Mucosa of stomach (tissue), 1 donor: ENCODE results near the gene AGK.

Source experiments
- H3K27me3 ChIP-seq: one replicate; pipeline ENCODE4 v1.7.0; 2013; ENCODE audit warnings: mild to moderate bottlenecking, low read length; ENCODE audit not compliant: control insufficient read depth, insufficient read depth
- H3K36me3 ChIP-seq: one replicate; pipeline ENCODE4 v1.7.0; 2013; ENCODE audit warnings: low read length; ENCODE audit not compliant: control insufficient read depth, insufficient read depth
- H3K4me1 ChIP-seq: one replicate; pipeline ENCODE4 v1.7.0; 2013; ENCODE audit warnings: mild to moderate bottlenecking, low read length; ENCODE audit not compliant: control insufficient read depth, insufficient read depth
- H3K4me3 ChIP-seq: one replicate; pipeline ENCODE4 v1.7.0; 2013; ENCODE audit warnings: low read length
- H3K9ac ChIP-seq: one replicate; pipeline ENCODE4 v1.7.0; 2013; ENCODE audit warnings: mild to moderate bottlenecking, low read length, moderate library complexity
- H3K9me3 ChIP-seq: one replicate; pipeline ENCODE4 v1.7.0; 2013; ENCODE audit warnings: mild to moderate bottlenecking, low read length, moderate library complexity; ENCODE audit not compliant: control insufficient read depth
- donor health status: Pancreatic carcinoma.

The AGK gene

GRCh38 chr7:141598408-141598807 is 47.2 kb downstream of the AGK start:
- H3K4me1 ChIP-seq, result no peaks in the 10 kb centered on the region
- H3K27me3 ChIP-seq, result no peaks in the 10 kb centered on the region
- H3K9ac ChIP-seq, result no peak overlapping the region
- H3K36me3 ChIP-seq, result no peaks in the 10 kb centered on the region
- H3K9me3 ChIP-seq, result no peaks in the 10 kb centered on the region
- no peak overlapping the region for H3K4me3 ChIP-seq

GRCh38 chr7:141600168-141601006 is 49.2 kb downstream of the AGK start:
- no peak overlapping the region for H3K4me3 ChIP-seq
- no peaks in the 10 kb centered on the region for H3K36me3 ChIP-seq
- no peaks in the 10 kb centered on the region for H3K9me3 ChIP-seq
- H3K27me3 ChIP-seq, result no peaks in the 10 kb centered on the region
- H3K4me1 ChIP-seq, result no peaks in the 10 kb centered on the region
- H3K9ac ChIP-seq, result no peak overlapping the region

- Histone ChIP-seq H3K9ac (no peak overlapping the region), H3K27me3 (no peaks in the 10 kb centered on the region), H3K9me3 (no peaks in the 10 kb centered on the region), H3K4me3 (no peak overlapping the region), H3K4me1 (no peaks in the 10 kb centered on the region), H3K36me3 (no peaks in the 10 kb centered on the region)
Measured at GRCh38 chr7:141609576-141609975, 58.4 kb downstream of the AGK start.

GRCh38 chr7:141610671-141611070 is 59.5 kb downstream of the AGK start:
- H3K36me3 ChIP-seq, result no peaks in the 10 kb centered on the region
- no peak overlapping the region for H3K4me3 ChIP-seq
- no peaks in the 10 kb centered on the region for H3K4me1 ChIP-seq
- H3K9me3 ChIP-seq, result no peaks in the 10 kb centered on the region
- no peak overlapping the region for H3K9ac ChIP-seq
- no peaks in the 10 kb centered on the region for H3K27me3 ChIP-seq

- no peaks in the 10 kb centered on the region for H3K36me3 ChIP-seq
- no peak overlapping the region for H3K4me3 ChIP-seq
Measured at GRCh38 chr7:141612861-141613260, 61.7 kb downstream of the AGK start.

GRCh38 chr7:141617280-141617679 is 66.1 kb downstream of the AGK start:
- Histone ChIP-seq H3K36me3 (no peaks in the 10 kb centered on the region), H3K9ac (no peak overlapping the region), H3K4me1 (no peaks in the 10 kb centered on the region), H3K4me3 (no peak overlapping the region), H3K27me3 (no peaks in the 10 kb centered on the region), H3K9me3 (no peaks in the 10 kb centered on the region)

More at GRCh38 chr7:141612861-141613260, 61.7 kb downstream of the AGK start:
- Histone ChIP-seq H3K9me3 (no peaks in the 10 kb centered on the region), H3K27me3 (no peaks in the 10 kb centered on the region), H3K4me1 (no peaks in the 10 kb centered on the region), H3K9ac (no peak overlapping the region)

GRCh38 chr7:141619745-141620144 is 68.5 kb downstream of the AGK start:
- Histone ChIP-seq H3K27me3 (no peaks in the 10 kb centered on the region), H3K4me3 (no peak overlapping the region), H3K4me1 (no peaks in the 10 kb centered on the region), H3K9me3 (no peaks in the 10 kb centered on the region), H3K9ac (no peak overlapping the region), H3K36me3 (no peaks in the 10 kb centered on the region)

GRCh38 chr7:141624763-141625162 is 73.6 kb downstream of the AGK start:
- H3K9ac ChIP-seq, result no peak overlapping the region
- H3K4me3 ChIP-seq, result no peak overlapping the region
- no peaks in the 10 kb centered on the region for H3K4me1 ChIP-seq
- no peaks in the 10 kb centered on the region for H3K27me3 ChIP-seq
- H3K36me3 ChIP-seq, result no peaks in the 10 kb centered on the region
- H3K9me3 ChIP-seq, result no peaks in the 10 kb centered on the region

- Histone ChIP-seq H3K4me1 (no peaks in the 10 kb centered on the region), H3K9ac (no peak overlapping the region), H3K27me3 (no peaks in the 10 kb centered on the region), H3K9me3 (no peaks in the 10 kb centered on the region), H3K36me3 (no peaks in the 10 kb centered on the region), H3K4me3 (no peak overlapping the region)
Measured at GRCh38 chr7:141630621-141631020, 79.4 kb downstream of the AGK start.

- Histone ChIP-seq H3K27me3 (no peaks in the 10 kb centered on the region), H3K36me3 (no peaks in the 10 kb centered on the region), H3K4me1 (no peaks in the 10 kb centered on the region), H3K9me3 (no peaks in the 10 kb centered on the region), H3K4me3 (no peak overlapping the region), H3K9ac (no peak overlapping the region)
Measured at GRCh38 chr7:141631525-141631924, 80.3 kb downstream of the AGK start.

- Histone ChIP-seq H3K4me1 (no peaks in the 10 kb centered on the region), H3K27me3 (no peaks in the 10 kb centered on the region), H3K4me3 (no peak overlapping the region), H3K36me3 (no peaks in the 10 kb centered on the region), H3K9ac (no peak overlapping the region), H3K9me3 (no peaks in the 10 kb centered on the region)
Measured at GRCh38 chr7:141634065-141634464, 82.9 kb downstream of the AGK start.

GRCh38 chr7:141636053-141636452 is 84.8 kb downstream of the AGK start:
- no peaks in the 10 kb centered on the region for H3K9me3 ChIP-seq
- H3K36me3 ChIP-seq, result no peaks in the 10 kb centered on the region
- no peaks in the 10 kb centered on the region for H3K4me1 ChIP-seq
- H3K9ac ChIP-seq, result no peak overlapping the region
- H3K27me3 ChIP-seq, result no peaks in the 10 kb centered on the region
- no peak overlapping the region for H3K4me3 ChIP-seq
